Vagina (tissue), 2 donors: Measurements from ENCODE around the gene LRRC27.

Experiments
- CTCF ChIP-seq, 3 experiments: fragments of 450-650 bp in 2 of 3; fragments of 200-600 bp in 1 of 3; sonication (generic) in 1 of 3; IDR thresholded peaks; one replicate each; pipeline ENCODE4 v1.5.1; 2017 to 2019; ENCODE audit warnings: antibody characterized with exemption in 3 of 3, mild to moderate bottlenecking in 2 of 3, moderate library complexity in 2 of 3
- POLR2A ChIP-seq, 2 donors: fragments of 450-650 bp; IDR thresholded peaks; one replicate each; pipeline ENCODE4 v1.6.1; 2017; ENCODE audit warnings: antibody characterized with exemption in 2 of 2, mild to moderate bottlenecking in 2 of 2, moderate library complexity in 2 of 2

GRCh38 chr10:132342553-132342952 lies 10.6 kb downstream of the LRRC27 start:
- TF ChIP-seq POLR2A (IDR thresholded peaks at IDR 0.05) (no peak), CTCF (IDR thresholded peaks at IDR 0.05) (no peak)
